ENCODE results near the gene PKD1L1.
"Not testable (repeated sequence)": the region's sequence is repeated elsewhere in the genome, so short reads cannot be mapped to it uniquely, and the experiment has no call there.

The PKD1L1 gene

GRCh38 chr7:47937065-47937687 is 11.1 kb downstream of the PKD1L1 start:
- no peak for DNase-seq

DNA sequence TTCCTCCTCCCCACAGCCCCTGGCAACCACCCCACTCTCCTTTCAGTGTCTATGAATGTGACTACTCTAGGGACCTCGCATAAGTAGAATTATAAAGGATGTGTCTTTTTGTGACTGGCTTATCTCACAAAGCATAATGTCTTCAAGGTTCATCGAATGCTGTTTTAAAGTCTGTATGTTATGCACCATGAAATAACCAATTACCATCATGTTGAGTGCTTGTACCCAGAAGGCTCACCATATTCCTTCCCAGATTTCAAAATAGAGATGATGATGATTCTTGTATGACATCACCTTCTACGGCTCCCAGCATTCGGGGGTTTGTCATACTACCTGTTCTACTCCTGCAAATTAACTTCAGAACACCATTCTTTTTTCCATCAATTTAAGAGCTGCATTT is 11.9 kb downstream of the PKD1L1 start:
- no peak for DNase-seq

DNA sequence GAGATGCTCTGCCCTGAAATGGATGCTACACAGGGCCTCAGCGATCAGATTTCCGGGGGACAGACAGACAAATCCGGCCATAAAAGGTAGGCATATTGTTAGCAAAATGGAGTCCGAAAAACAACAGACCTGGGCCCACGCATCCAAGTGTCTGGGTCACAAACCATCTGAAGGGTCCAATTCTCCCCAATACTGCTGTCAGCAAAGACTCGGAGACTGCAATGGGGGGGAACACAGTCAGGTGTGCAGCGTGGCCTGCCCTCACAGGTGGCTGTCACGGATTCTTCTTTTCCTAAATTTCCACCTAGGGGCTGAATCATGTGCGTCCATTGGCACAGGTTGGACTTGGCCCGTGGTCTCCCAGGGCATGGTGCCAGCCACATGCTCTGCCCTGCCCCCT is 12.9 kb downstream of the PKD1L1 start:
- DNase-seq = no peak

- no peak for DNase-seq
These were observed 13.4 kb downstream of the PKD1L1 start for GRCh38 chr7:47934831-47935230.

DNA sequence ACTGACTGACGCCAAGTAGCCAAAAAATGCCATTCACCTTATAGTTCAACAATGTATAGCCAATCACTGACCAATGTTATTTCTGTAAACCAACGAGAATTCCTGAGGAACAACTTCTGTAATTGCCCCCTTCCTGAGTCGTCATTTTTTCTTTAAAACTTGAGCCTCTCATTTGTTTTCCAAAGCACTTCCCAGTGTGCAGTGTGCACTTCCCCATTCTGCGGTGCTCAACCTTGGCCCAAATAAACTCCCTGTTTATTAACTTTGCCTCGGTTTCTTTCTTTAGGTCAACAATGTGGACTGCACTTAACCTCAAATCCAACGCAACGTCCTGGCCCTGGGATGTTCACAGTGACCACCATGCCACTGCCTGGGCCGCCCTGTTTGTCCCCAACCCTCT is 15.1 kb downstream of the PKD1L1 start:
- no peak for DNase-seq

DNA sequence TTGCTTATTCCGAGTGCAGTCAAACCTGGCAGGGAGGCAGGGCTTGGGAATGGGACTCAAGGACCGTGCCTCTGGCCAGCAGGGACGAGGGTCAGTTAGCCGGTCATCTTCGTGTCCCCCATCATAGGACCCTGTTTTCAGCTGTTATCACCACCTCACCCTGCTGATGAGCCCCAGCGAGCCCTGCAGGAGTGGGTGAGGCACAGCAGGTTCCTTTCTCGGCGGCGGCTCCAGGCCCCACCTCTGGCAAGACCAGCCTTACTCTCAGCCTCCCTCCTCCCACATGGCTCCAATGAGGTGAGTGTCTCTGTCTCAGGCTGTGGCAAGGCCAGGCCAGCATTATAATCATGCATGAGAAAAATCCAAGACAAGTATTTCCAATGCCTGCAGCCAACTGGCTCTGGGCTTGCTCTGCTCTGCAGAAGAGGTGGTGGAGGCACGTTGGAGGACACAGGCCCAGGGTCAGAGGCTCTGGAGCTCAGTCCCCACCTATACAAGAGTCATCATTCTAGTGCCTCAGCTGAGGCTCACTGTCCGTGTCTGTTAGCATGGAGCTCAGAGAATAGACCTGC is 15.7 kb downstream of the PKD1L1 start:
- no peak for DNase-seq

DNA sequence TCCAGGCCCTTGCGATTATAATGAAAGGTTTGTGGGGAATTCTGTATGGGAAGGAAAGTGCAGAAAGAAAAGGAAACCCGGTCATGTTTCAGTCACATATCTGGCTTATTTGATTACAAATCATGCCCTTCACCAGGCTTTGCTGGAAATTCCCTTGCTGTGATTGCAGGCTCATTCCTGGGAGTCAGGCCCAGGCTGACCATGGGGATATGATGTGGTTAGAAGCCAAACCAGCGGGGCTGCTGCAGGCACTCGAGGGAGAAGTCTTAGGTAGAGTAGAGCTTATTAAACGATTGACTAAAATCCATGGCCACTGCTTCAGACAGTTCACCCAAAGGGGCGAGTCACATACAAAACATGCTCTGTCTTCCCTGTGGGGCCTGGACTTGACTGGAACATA is 16.2 kb downstream of the PKD1L1 start:
- DNase-seq = no peak

DNA sequence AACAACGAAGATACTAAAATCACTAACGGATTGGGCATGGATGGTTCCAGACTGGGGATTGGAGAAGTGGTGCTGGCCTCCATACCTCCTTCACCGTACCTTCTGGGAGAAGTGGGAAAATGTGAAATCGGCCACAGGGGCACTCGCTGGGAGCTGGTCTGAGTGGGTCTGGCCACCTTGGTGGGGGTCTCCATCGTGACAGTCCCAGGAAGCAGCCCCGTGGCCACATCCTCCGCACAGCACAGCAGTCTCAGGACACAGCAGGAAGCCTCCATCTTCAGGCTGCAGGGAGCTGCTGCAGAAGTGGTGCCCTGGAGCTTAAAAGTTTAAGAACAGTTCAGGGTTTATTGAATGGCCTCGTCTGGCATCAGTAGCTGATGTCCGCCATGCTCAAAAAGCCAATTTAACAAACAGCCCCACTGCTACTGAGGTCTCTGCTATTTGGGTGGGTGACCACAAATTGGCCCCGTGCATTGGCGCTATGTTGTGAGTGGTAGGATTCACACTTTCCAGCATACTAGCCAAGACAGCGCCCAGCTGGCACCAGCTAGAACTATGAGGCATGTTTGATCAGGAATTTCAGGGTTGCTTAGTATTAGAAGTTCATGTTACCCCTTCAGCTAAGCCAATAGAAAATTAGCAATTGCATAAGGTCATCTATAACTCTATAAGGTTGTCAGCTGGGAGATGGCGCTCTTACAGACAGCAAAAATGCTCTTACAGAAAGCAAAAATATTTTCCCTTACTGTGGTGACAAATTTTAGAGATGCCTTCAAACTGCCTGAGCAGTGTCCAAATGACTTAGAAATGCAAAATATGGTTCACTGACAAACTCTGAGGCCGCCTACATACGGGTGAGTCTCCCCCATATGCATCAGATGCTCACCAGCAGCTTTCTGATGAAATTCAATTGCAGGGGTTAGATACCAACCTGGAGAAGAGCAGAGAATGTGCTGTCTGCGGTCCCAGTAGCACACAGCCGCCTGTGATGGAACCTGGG is 17.0 kb downstream of the PKD1L1 start:
- DNase-seq = no peak

- DNase-seq = no peak
These were observed 24.0 kb downstream of the PKD1L1 start for GRCh38 chr7:47924266-47924665.

DNA sequence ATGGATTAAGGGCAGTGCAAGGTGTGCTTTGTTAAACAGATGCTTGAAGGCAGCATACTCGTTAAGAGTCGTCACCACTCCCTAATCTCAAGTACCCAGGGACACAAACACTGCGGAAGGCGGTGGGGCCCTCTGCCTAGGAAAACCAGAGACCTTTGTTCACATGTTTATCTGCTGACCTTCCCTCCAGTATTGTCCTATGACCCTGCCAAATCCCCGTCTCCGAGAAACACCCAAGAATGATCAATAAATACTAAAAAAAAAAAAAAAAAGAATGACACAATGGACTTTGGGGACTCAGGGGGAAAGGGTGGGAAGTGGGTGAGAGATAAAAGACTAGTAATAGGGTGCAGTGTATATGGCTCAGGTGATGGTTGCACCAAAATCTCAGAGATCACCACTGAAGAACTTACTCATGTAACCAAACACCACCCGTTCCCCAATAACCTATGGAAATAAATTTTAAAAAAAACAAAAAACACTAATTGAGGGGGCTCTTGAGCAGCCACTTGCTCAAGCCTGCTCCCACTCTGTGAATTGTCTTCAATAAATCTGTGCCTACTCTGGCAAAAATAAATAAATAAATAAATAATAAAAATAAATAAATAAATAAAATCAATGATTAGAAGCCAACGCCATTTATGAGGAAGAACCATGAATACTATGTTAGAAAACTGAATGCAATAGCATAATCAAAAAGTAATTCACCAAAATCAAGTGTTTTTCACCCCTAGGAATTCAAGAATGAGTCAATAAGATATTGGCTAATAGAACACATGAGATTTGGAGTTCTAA is 25.0 kb downstream of the PKD1L1 start:
- not testable (repeated sequence) for DNase-seq

GRCh38 chr7:47916514-47916913 is 31.8 kb downstream of the PKD1L1 start:
- DNase-seq = not testable (repeated sequence)

- no peak for DNase-seq
These were observed 32.7 kb downstream of the PKD1L1 start for GRCh38 chr7:47915616-47915976.

DNA sequence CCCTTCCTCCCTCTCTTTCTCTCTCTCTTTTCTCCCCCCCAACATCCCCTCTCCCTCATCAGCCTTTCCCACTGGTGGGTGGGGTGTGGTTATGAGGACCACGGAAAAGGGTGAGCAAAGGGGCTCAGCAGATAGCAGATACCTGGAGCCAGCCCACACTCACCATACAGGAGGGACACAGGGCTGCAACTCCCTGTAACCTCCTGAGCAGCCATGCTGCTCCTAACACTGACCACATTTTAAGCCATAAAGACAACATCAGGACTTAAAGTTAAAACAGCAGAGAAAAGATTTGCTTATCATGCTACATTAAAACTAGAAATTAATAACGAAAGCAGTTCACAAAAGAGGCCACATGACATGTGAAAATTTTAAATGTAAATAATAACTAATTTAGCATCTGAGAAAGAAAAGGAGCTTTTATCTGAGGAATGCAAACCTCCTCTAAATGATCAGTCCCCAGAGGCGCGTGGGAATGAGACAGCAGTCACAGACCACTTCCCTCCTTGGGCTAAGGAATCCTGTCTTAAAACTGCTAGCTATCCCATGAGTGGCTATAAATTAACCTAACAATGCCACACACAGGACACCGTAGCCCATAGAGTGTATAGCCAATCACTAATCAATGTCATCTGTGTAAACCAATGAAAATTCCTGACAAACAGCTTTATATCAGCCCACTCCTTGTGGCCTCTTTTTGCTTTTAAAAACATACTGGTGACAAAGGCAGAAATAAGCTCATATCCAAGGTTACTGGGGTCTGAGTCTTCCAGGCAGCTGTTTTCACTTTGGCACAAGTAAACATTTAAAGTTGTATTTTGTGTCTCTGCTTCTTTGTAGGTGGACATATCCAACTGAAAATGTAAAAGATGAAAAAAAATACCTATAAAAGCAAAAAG is 33.3 kb downstream of the PKD1L1 start:
- no peak for DNase-seq

DNA sequence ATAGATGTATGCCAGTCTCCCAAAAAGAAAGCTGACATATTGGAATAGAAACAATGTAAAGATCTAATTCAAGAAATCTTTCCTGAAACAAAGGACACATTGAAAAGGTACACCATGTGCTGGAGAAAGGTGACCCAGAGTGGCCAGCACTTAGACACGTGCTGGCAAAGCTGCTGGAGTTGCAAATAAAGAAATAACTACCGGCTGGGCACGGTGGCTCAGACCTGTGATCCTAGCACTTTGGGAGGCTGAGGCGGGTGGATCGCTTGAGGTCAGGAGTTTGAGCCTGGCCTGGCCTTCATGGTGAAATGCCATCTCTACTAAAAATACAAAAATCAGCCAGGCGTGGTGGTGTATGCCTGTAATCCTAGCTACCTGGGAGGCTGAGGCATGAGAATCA is 35.9 kb downstream of the PKD1L1 start:
- DNase-seq = no peak

DNA sequence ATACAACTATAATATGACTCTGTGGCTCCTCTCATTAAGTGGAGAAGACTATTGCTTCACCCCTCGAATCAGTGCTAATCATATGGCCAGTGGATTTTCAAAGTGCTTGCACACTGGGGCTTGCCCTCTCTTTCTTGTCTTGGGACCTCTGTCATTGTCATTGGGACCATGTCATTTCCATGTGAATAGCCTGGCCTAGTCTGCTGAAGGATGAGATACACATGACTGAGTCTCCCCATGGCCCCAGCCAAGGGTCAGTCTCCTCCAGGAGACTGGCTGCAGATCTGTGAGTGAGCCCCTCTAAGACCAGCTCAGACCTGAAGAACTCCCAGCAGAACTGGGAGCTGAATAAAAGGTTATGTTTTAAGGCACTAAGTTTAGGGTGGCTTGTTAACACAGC is 39.5 kb downstream of the PKD1L1 start:
- no peak for DNase-seq

- no peak for DNase-seq
These were observed 40.2 kb downstream of the PKD1L1 start for GRCh38 chr7:47907981-47908616.

DNA sequence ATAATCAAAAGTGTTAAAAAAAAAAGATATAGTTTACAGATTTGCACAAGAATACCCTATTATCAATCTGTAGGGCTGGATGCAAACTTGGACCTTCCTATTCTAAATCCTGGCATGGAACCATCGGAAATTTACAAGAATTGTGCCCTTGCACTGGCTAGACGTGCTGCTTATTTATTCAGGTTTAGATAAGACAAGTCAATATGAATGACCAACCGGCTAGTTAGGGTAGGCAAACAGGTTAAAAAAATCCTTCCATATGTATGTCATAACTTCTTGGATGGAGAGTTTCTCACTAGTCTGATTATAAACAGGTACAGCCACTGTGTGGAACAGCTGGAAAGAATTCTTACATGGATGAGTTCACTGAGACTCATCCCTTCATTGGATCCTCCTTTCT is 41.4 kb downstream of the PKD1L1 start:
- DNase-seq = no peak

DNA sequence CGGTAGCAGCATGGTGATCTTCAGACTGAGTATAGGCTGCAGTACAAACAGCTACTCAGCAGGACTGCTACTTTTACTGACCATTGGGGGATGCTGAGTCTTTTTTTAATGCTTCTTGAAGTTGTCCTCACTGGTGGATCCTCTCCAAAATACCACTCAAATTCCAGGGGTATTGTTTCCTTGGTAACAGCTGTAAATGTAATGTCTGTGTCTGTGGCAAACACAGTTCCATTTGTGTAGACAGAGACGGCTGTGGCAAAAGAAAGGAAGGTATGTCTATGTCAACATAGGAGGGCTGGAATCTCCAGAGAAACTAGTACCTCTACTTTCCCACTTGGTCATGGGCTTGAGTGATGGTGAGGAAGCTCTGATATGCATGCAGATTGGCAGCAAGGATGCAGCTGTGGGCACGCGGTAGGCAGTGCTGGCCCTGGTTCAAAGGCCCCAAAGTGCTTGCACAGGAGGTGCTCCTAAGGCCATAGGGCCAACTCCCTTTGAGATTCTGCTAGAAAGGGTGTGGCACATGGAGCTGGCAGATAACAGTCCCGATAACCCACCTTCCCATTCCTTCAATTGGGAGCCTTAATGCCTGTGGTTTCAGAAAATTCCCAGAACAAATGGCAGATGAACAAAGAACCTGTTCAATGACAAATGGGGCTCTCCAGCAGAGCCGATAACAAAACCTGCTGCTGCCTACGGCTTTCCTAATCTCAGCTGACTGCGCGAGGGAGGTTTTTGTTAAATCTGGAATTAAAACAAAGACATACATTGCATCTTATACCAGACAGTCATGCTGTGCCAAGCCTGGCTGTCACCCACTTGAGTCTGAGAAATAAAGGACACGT is 43.0 kb downstream of the PKD1L1 start:
- no peak for DNase-seq

DNA sequence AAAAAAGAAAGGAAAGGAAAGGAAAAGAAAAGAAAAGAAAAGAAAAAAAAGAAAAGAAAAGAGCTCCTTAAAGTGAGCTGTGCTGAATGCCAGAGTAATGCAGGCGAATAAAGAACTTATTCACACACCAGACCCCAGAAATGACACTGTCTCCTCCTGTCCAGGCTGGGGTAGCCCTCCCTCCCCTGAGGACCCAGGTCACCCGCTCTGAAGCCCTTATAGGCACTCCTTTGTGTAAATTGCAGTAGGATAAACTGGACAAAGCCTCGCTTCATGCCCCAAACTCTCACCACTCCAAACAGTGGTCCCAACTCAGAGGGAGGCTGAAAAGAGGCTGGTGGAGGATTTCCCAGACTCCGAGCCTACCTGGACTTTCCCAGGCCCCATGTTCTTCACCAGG is 46.3 kb downstream of the PKD1L1 start:
- no peak for DNase-seq

DNA sequence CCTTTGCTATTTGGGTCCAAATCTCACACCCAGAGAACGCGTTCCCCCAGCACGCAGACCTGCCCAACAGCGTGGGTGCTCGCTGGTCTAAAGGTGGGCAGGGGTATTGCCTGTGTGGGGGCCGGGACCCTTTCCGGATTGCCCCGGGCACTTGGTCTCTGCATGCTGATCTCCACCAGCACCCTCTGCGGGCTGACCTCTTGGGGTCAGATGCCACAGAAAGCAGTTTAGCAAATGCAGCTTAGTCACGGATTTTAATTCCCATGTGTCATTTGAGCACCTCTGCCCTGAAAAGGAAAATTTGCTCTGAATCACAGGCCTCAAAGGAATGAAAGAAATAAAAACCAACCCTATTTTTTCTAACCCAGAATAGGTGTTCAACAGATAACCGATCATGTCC is 46.7 kb downstream of the PKD1L1 start:
- DNase-seq = no peak

- DNase-seq = no peak
These were observed 50.4 kb downstream of the PKD1L1 start for GRCh38 chr7:47897831-47898230.

Data from NCI-H1048 (cell line).